A549 (cell line): ENCODE results near the gene PKP1.

Experiments
- CTCF ChIP-seq: fragments of >200 bp; sonication (Bioruptor Twin); formaldehyde crosslinking; IDR thresholded peaks from 3 replicates; pipeline ENCODE4 v1.5.1; 2016
- HMGXB4 ChIP-seq: fragments of 250-450 bp; sonication (Bioruptor Pico); IDR thresholded peaks from 2 replicates; pipeline ENCODE4 v1.5.0; 2021; ENCODE audit warnings: mild to moderate bottlenecking, moderate library complexity, borderline replicate concordance
- SREBF2 ChIP-seq: fragments of 450-650 bp; IDR thresholded peaks from 2 replicates; pipeline ENCODE4 v1.6.1; 2014; ENCODE audit warnings: mild to moderate bottlenecking, moderate library complexity

DNA sequence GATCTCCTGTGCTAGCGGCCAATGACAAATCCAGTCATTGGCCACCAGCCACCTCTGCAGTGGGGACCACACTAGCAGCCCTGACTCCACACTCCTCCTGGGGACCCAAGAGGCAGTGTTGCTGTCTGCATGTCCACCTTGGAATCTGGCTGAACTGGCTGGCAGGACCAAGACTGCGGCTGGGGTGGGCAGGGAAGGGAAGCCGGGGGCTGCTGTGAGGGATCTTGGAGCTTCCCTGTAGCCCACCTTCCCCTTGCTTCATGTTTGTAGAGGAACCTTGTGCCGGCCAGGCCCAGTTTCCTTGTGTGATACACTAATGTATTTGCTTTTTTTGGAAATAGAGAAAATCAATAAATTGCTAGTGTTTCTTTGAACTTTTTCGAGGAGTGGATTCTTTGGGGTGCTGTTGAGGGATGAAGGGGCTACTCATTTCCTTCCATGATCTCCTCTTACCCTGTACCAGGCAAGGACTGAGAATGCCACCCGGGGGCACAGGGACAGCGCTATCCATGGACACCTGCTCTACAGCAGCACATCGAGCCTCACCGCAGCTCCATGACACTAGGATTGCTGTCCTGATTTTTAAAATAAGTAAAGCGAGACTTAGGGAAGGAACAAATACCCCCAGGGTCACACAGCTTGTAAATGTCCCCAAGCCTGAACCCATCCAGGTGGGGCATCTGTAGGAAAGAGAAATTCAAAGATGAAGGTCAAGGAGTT lies 49.5 kb downstream of the PKP1 start:
- no peak for TF ChIP-seq HMGXB4 (CRISPR knock-in tag)
- TF ChIP-seq SREBF2, result no peak
- TF ChIP-seq CTCF, result no peak
